DMS 273 (cell line): ENCODE results near the gene DOC2B.
"Not testable (repeated sequence)": the region's sequence is repeated elsewhere in the genome, so short reads cannot be mapped to it uniquely, and the experiment has no call there.

Experiments
- DNase-seq: peaks from one replicate; lab custom pipeline; 2025; ENCODE audit not compliant: unreplicated experiment; lab: John Stamatoyannopoulos, UW

DOC2B gene

GRCh38 chr17:213286-214105 is 32.0 kb upstream of the DOC2B start:
- no peak for DNase-seq

GRCh38 chr17:210402-210801 is 29.0 kb upstream of the DOC2B start:
- DNase-seq: no peak

- DNase-seq: no peak
These were observed 27.0 kb upstream of the DOC2B start for GRCh38 chr17:208429-208828.

GRCh38 chr17:207775-208174 is 26.3 kb upstream of the DOC2B start:
- DNase-seq: no peak

- no peak for DNase-seq
These were observed 25.6 kb upstream of the DOC2B start for GRCh38 chr17:206941-207560.

- not testable (repeated sequence) for DNase-seq
These were observed 25.0 kb upstream of the DOC2B start for GRCh38 chr17:206484-206883.

- DNase-seq: no peak
These were observed 24.4 kb upstream of the DOC2B start for GRCh38 chr17:205817-206216.

- DNase-seq: no peak
These were observed 23.8 kb upstream of the DOC2B start for GRCh38 chr17:205148-205669.

- DNase-seq: no peak
These were observed 23.1 kb upstream of the DOC2B start for GRCh38 chr17:204427-205147.

- no peak for DNase-seq
These were observed 21.1 kb upstream of the DOC2B start for GRCh38 chr17:202501-202951.

- DNase-seq: not testable (repeated sequence)
These were observed 20.3 kb upstream of the DOC2B start for GRCh38 chr17:201736-202135.

GRCh38 chr17:201257-201656 is 19.8 kb upstream of the DOC2B start:
- DNase-seq: not testable (repeated sequence)

GRCh38 chr17:200586-200985 is 19.1 kb upstream of the DOC2B start:
- DNase-seq: no peak

- no peak for DNase-seq
These were observed 18.5 kb upstream of the DOC2B start for GRCh38 chr17:199806-200545.

GRCh38 chr17:199191-199604 is 17.7 kb upstream of the DOC2B start:
- no peak for DNase-seq

GRCh38 chr17:198225-198624 is 16.8 kb upstream of the DOC2B start:
- DNase-seq: not testable (repeated sequence)

- DNase-seq: no peak
These were observed 15.9 kb upstream of the DOC2B start for GRCh38 chr17:197352-197751.

- DNase-seq: no peak
These were observed 13.6 kb upstream of the DOC2B start for GRCh38 chr17:194828-195602.

- DNase-seq: peak; percentile 75
These were observed 12.7 kb upstream of the DOC2B start for GRCh38 chr17:193841-194806.
